ENCODE measurements around the gene CSAG1.
"Not testable (repeated sequence)": the region's sequence is repeated elsewhere in the genome, so short reads cannot be mapped to it uniquely, and the experiment has no call there.

Gene CSAG1

DNA sequence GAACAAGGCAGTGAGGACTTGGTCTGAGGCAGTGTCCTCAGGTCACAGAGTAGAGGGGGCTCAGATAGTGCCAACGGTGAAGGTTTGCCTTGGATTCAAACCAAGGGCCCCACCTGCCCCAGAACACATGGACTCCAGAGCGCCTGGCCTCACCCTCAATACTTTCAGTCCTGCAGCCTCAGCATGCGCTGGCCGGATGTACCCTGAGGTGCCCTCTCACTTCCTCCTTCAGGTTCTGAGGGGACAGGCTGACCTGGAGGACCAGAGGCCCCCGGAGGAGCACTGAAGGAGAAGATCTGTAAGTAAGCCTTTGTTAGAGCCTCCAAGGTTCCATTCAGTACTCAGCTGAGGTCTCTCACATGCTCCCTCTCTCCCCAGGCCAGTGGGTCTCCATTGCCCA lies 33.1 kb downstream of the CSAG1 start:
- DNase-seq (ENCODE audit: low read depth in 2 of 2): not testable (repeated sequence)

GRCh38 chrX:152697952-152698931 lies 35.3 kb downstream of the CSAG1 start, which contains the start of gene MAGEA3:
MAGEA3 (plus strand) TSS chrX:152698794; CDS start chrX:152700833, 2,039 bp downstream.
- DNase-seq (ENCODE audit: low read depth in 2 of 2): not testable (repeated sequence)

- not testable (repeated sequence) for DNase-seq (ENCODE audit: low read depth in 2 of 2)
These were observed 52.5 kb downstream of the CSAG1 start for GRCh38 chrX:152681012-152681411.
